GM21423 (cell line): Measurements from ENCODE around the gene PTMA.
"Not testable (repeated sequence)": the region's sequence is repeated elsewhere in the genome, so short reads cannot be mapped to it uniquely, and the experiment has no call there.

Experiments used
- ATAC-seq: cut with Tn5 transposase; IDR thresholded peaks from one replicate; pipeline ENCODE4 v1.9.1; 2021; ENCODE audit warnings: mild to moderate bottlenecking, moderate library complexity; ENCODE audit not compliant: unreplicated experiment

PTMA gene

GRCh38 chr2:231691251-231691772 lies 17.0 kb upstream of the PTMA start:
- ATAC-seq: no peak

DNA sequence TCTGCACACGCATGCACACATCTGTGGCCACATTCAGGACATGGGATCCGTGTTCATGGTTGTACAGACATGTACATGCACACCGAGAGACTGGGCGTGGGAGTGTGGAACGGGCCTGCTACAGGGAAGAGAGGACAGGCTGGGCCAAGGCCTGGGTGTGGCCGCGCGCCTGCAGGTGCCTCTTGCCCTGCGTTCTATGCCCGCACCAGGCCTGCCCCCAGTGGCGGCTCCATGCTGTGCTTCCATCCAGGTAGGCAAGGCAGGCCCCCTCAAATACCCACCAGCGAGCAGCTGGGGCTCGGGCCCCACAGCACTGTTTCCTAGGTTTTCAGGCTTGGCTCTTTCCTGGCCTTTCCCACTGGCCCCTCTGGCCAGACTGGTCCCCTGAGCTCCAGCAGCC lies 15.5 kb upstream of the PTMA start:
- ATAC-seq: no peak

- no peak for ATAC-seq
Observed at GRCh38 chr2:231693956-231694355, 14.4 kb upstream of the PTMA start.

DNA sequence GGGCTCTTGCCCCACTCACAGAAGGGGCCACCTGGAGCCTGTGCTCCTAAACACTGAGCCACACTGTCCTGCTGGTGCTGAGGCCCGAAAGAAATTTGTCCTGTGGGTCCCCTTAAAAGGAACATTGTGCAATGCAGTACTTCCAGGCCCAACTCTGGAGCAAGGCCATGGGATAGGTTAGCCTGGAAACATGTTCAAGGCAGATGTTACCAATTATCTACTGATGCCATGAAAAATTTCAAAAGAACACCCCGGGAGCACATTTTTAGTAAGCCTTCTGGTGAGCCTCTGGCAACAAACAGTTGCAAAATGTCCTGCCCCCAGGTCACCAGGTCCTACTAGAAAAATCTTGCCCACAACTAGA lies 12.3 kb upstream of the PTMA start:
- ATAC-seq: no peak

- no peak for ATAC-seq
Observed at GRCh38 chr2:231699006-231699405, 9.3 kb upstream of the PTMA start.

DNA sequence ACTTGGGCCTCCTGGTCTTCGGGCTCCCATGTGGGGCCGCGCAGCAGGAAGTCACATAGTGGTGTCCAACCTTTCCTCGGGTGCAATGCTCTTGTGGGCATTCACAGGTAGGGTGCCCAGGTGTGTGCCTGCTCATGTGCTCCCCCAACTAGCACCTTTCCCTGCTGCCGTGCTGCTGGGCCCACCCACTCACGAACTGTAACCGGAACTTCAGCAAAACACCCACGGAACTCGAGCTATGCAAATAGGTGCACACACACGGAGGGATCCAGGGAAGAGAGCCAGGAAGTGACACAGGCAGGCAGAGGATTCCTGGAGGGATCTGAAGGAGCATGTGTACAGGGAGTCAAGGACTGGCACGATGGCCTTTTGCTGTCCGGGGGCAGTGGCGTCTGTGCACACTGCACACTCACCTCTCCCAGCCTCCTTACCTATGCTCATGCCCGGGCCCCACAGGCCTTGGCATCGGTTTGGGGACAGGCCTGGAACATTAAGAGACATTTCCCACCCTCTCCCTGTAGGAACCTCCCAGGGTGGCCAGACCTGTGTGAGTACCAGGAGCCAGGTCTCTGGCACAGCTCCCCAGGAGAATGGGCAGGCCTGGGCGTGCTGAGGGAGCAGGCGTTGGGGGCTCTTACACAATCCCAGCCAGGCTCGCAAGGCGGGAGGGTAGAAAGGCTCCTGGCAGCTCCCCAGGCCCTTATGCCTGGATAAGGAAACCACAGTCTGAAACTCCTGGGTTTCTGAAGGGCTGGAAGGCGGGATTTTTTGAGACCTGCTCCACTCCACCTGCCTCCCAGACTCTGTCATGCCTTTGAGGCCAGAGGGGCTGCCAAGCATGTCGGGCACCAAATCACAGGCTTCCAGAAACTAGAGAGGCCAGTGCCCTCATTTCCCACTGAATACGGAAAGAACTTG lies 6.6 kb upstream of the PTMA start:
- no peak for ATAC-seq

GRCh38 chr2:231704017-231704416 lies 4.3 kb upstream of the PTMA start:
- no peak for ATAC-seq

DNA sequence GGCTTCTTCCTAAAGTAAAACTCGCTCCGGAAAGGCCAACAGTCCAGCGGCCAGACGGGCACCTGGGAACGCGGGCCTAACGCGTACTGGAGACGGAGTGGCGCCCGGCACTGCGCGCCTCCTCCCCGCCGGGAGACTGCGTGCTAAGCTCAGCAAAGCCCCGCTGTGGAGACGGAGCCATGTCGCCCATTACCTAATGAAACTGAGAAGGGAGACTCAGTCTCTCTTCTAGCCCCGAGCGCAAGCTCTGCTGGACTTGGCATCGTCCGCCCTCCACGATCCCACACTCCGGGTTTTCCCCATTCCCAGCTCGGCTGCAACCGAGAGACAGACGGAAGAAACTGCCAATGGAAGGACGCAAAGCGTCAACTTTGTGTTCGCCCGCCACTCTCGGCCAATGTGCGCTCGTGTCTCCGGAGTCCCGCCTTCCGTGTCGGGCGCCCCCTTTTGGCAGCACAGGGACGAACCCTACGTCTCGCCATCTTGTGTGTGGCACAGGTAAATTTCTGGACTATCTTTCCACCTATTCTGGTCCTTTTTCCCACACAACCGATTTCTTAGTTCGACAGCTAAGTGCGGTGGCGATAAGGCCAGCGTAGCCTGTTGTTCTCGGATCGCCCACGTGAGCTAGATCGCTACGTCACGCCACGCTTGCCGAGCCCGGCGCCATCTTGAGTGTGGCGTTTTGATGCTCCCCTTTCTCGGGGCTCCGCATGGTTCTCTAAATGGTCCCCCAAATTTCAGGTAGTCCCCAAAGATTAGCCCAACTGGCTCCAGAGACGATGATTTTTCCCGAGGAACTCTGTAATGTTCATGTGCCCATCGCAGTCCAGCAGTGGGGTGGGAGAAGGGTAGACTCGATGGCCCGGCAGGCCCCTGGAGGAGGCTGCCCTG lies 1.3 kb upstream of the PTMA start:
- ATAC-seq: peak; percentile 40

DNA sequence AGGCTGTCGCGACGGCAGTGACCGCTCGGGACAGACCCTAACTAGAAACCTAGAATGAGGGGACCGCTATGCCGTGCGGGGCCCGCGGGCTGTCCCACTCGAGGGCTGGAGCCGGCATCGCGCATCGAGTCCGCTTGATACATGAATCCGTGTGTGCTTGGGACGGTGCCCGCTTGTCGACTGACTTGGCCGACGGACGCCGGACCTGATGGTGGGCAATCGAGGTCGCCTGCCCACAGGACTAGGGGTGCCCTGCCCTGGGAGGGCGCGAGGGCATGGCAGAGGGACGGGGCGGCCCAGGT lies 749 bp upstream of the PTMA start:
- ATAC-seq: no peak

GRCh38 chr2:231708773-231709635 lies 679 bp downstream of the PTMA start:
- no peak for ATAC-seq

GRCh38 chr2:231709636-231709980 lies 1.3 kb downstream of the PTMA start:
- ATAC-seq: no peak

GRCh38 chr2:231709981-231710798 lies 1.9 kb downstream of the PTMA start:
- ATAC-seq: peak; percentile 22

GRCh38 chr2:231710799-231711676 lies 2.7 kb downstream of the PTMA start:
- ATAC-seq: no peak

GRCh38 chr2:231711677-231712450 lies 3.5 kb downstream of the PTMA start:
- no peak for ATAC-seq

- not testable (repeated sequence) for ATAC-seq
Observed at GRCh38 chr2:231712451-231713021, 4.2 kb downstream of the PTMA start.

GRCh38 chr2:231713406-231713729 lies 5.0 kb downstream of the PTMA start:
- not testable (repeated sequence) for ATAC-seq

- ATAC-seq: peak; percentile 25
Observed at GRCh38 chr2:231713730-231714638, 5.7 kb downstream of the PTMA start.
